ENCODE results near the gene CLCA2. TPM values are rescaled to one million over a fixed set of nuclear protein-coding genes. Genes with fewer than 3 reads are reported as not detected.

CLCA2 gene
- total and polyA plus RNA-seq, 7 experiments from 2014 or later, result not detected

DNA sequence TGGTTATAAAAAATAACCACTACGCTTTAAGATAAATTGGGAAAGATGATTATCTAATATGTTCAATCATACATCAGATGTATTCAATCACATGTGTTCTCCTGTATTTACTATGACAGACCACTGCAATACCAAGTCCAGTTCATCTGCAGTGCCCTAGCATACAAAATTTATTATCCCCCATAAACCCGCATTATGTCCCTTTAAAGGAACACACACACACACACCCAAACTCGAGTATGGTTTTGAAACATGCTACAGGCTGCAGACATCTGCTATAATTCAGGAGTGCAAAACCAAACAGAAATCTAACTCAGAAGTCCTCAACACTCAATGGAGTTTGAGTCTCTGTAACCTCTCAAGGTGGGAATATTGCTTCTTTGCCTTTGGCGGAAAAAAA is 42.7 kb upstream of the CLCA2 start:
- H3K4me3 Mint-ChIP-seq, result no peak overlapping the region
- Histone ChIP-seq H3K4me3 (ENCODE audit: low read length) (no peak overlapping the region), H3K36me3 (ENCODE audit: control insufficient read depth in 2 of 3, insufficient read depth in 3 of 3, low read length in 3 of 3) (peaks cover 0 to 7% (median 0%) of the 10 kb centered on the region in 3 experiments), H3K27me3 (ENCODE audit: control insufficient read depth in 2 of 2, insufficient read depth in 2 of 2, low read length in 2 of 2) (no peaks in the 10 kb centered on the region), H3K9me3 (ENCODE audit: control insufficient read depth in 2 of 3, low read length in 3 of 3) (peaks cover 0 to 5% (median 0%) of the 10 kb centered on the region in 3 experiments), H3K4me1 (ENCODE audit: control insufficient read depth in 2 of 2, insufficient read depth in 2 of 2, low read length in 2 of 2) (peaks cover 0 to 8% of the 10 kb centered on the region in 2 donors), H3K27ac (ENCODE audit: low read depth, low read length) (no peak overlapping the region)
- peaks cover 1 to 21% (median 16%) of the 10 kb centered on the region in 7 donors for H3K4me1 Mint-ChIP-seq
- ATAC-seq (no peak), DNase-seq (no peak)
- H3K36me3 Mint-ChIP-seq, result peaks cover 14 to 27% (median 26%) of the 10 kb centered on the region in 5 donors
- no peaks in the 10 kb centered on the region for H3K27me3 Mint-ChIP-seq
- no peak overlapping the region for H3K27ac Mint-ChIP-seq
- H3K9me3 Mint-ChIP-seq, result peaks cover 0 to 19% (median 0%) of the 10 kb centered on the region in 11 donors
- ChIA-PET CTCF (no interaction called here), POLR2A (no interaction called here)
- intact Hi-C loops (cut with micrococcal nuclease), result loop anchor here in 1 of 2 donors (2.0 to 5.0 kb wide), 2 partner anchors 584 to 1571 kb away; no protein-coding TSS in a partner anchor

DNA sequence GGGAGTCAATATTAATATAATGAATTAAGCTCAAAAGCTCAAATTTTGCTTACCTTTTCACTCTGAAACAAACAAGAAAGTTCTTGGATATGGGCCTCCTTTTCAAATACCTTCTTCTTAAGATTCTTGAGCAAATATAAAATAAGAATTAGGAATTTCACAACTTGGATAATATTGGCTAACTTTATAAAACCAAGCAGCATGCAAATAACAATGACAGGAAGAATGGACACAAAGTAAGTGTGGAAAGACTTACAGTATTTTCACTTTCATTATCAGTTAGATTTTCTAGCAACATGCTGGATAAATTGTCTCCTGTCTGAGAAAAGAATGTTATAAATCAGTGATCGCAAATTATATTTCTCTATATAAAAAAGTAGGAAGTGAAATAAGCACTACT is 41.1 kb upstream of the CLCA2 start:
- Mint-ChIP-seq H3K27ac (peak overlapping the region in 8 of 9 donors; percentile 29 to 71 (median 49)), H3K4me3 (peak overlapping the region in 8 of 10 donors; percentile 29 to 78 (median 54)), H3K36me3 (peaks cover 4 to 13% (median 9%) of the 10 kb centered on the region in 5 donors), H3K9me3 (peaks cover 0 to 6% (median 0%) of the 10 kb centered on the region in 11 donors), H3K27me3 (no peaks in the 10 kb centered on the region), H3K4me1 (peaks cover 1 to 28% (median 16%) of the 10 kb centered on the region in 7 donors)
- no peak for DNase-seq
- peaks cover 0 to 8% of the 10 kb centered on the region in 2 donors for H3K4me1 ChIP-seq (ENCODE audit: control insufficient read depth in 2 of 2, insufficient read depth in 2 of 2, low read length in 2 of 2)
- CTCF ChIA-PET, result interaction anchor here (0.6 to 1.0 kb wide), 3 partner anchors 116 to 321 kb away, joined by 3 read pairs; partner anchors contain the start of gene SH3GLB1
- no peaks in the 10 kb centered on the region for H3K9me3 ChIP-seq (ENCODE audit: control insufficient read depth in 2 of 3, low read length in 3 of 3)
- H3K27me3 ChIP-seq (ENCODE audit: control insufficient read depth in 2 of 2, insufficient read depth in 2 of 2, low read length in 2 of 2), result no peaks in the 10 kb centered on the region
- no peak overlapping the region for H3K4me3 ChIP-seq (ENCODE audit: low read length)
- POLR2A ChIA-PET, result interaction anchor here (0.9 to 1.3 kb wide), 2 partner anchors 13 to 322 kb away, joined by 3 to 4 read pairs; partner anchors contain the start of genes ODF2L and SH3GLB1
- intact Hi-C loops (cut with micrococcal nuclease), result loop anchor here in 1 of 2 donors (5.0 kb wide), 1 partner anchor 1569 kb away; no protein-coding TSS in a partner anchor
- peaks cover 0 to 2% (median 0%) of the 10 kb centered on the region in 3 experiments for H3K36me3 ChIP-seq (ENCODE audit: control insufficient read depth in 2 of 3, insufficient read depth in 3 of 3, low read length in 3 of 3)
- ATAC-seq, result no peak
- H3K27ac ChIP-seq (ENCODE audit: low read depth, low read length), result peak overlapping the region; percentile 49

DNA sequence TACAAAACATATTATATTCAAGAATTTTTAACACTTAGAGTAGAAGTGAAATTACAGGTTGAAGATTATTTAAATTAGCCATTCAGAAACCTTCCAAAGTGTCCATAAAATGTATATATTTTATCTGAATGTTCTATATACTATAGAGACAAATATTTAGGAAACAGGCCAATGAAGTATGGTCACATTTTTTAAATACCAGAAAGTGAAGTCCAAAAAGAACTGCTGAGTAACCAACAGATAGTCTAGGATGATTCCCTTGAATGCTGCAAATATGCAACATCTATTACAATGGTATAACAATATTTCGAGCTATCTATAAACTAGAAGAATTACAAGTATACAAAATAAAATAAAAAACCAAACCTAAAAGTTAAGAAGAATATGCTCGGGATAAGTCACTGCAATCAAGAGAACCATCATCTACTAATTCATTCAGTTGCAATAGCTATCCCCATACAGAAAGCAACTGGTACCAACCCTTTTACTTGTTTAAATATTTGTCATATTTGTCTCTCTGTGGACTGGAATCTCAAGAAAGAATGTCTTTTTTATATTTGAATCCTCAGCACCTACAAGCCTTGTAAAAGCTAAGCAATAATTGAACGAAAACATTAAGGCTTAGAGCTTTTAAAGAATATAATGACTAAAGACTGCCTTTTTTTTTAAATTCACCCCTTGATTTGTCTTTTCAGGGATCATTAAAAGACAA is 35.9 kb upstream of the CLCA2 start:
- Histone ChIP-seq H3K4me1 (ENCODE audit: control insufficient read depth in 2 of 2, insufficient read depth in 2 of 2, low read length in 2 of 2) (peaks cover 13 to 18% of the 10 kb centered on the region in 2 donors), H3K27ac (ENCODE audit: low read depth, low read length) (no peak overlapping the region), H3K36me3 (ENCODE audit: control insufficient read depth in 2 of 3, insufficient read depth in 3 of 3, low read length in 3 of 3) (no peaks in the 10 kb centered on the region), H3K4me3 (ENCODE audit: low read length) (no peak overlapping the region), H3K9me3 (ENCODE audit: control insufficient read depth in 2 of 3, low read length in 3 of 3) (no peaks in the 10 kb centered on the region), H3K27me3 (ENCODE audit: control insufficient read depth in 2 of 2, insufficient read depth in 2 of 2, low read length in 2 of 2) (no peaks in the 10 kb centered on the region)
- peaks cover 0 to 34% (median 0%) of the 10 kb centered on the region in 5 donors for H3K36me3 Mint-ChIP-seq
- intact Hi-C loops (cut with micrococcal nuclease), result loop anchor here (1.0 to 5.0 kb wide), 3 partner anchors 8 to 654 kb away; partner anchors contain the start of gene ODF2L (in 2 of the 2)
- H3K27me3 Mint-ChIP-seq, result no peaks in the 10 kb centered on the region
- POLR2A ChIA-PET, result interaction anchor here (0.6 to 1.5 kb wide), 3 partner anchors 8 to 318 kb away, joined by 3 to 6 read pairs (median 3); partner anchors contain the start of gene ODF2L
- no peak for DNase-seq
- no peak overlapping the region for H3K4me3 Mint-ChIP-seq
- peaks cover 23 to 53% (median 44%) of the 10 kb centered on the region in 7 donors for H3K4me1 Mint-ChIP-seq
- CTCF ChIA-PET, result interaction anchor here (0.7 to 0.8 kb wide), 3 partner anchors 8 to 114 kb away, joined by 3 to 4 read pairs (median 3); partner anchors contain the start of gene ODF2L
- H3K9me3 Mint-ChIP-seq, result peaks cover 0 to 8% (median 0%) of the 10 kb centered on the region in 11 donors
- H3K27ac Mint-ChIP-seq, result peak overlapping the region in 2 of 9 donors; percentile 8 to 92
- no peak for ATAC-seq

DNA sequence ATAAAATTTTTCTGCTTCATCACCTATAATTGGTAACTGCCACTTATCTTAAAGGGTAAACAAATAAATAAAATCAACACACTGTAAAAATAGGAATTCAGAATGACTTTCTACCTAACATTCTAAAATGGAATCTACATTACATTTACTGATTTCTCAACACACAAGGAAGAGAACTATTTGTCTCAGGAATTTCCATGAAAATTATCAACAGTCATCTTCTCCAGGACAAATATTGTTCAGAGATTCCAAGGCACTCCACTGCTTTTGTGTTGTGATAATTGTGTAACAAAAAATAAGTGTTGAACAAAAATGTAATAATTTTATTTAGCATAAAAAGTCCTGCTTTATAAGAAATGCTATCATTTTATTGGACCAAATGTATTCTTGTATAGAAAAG is 35.2 kb upstream of the CLCA2 start:
- DNase-seq, result no peak
- ATAC-seq, result no peak
- ChIA-PET POLR2A (no interaction called here), CTCF (interaction anchor here (0.7 to 0.8 kb wide), 3 partner anchors 9 to 113 kb away, joined by 3 read pairs; no protein-coding TSS in a partner anchor)
- peaks cover 13% of the 10 kb centered on the region in 2 donors for H3K4me1 ChIP-seq (ENCODE audit: control insufficient read depth in 2 of 2, insufficient read depth in 2 of 2, low read length in 2 of 2)
- Mint-ChIP-seq H3K4me3 (peak overlapping the region in 4 of 10 donors; percentile 65 to 78 (median 76)), H3K9me3 (peaks cover 0 to 8% (median 0%) of the 10 kb centered on the region in 11 donors), H3K27me3 (no peaks in the 10 kb centered on the region), H3K27ac (peak overlapping the region in 5 of 9 donors; percentile 84 to 99 (median 92)), H3K4me1 (peaks cover 23 to 57% (median 49%) of the 10 kb centered on the region in 7 donors), H3K36me3 (peaks cover 0 to 41% (median 0%) of the 10 kb centered on the region in 5 donors)
- H3K27me3 ChIP-seq (ENCODE audit: control insufficient read depth in 2 of 2, insufficient read depth in 2 of 2, low read length in 2 of 2), result no peaks in the 10 kb centered on the region
- peak overlapping the region; percentile 35 for H3K27ac ChIP-seq (ENCODE audit: low read depth, low read length)
- H3K36me3 ChIP-seq (ENCODE audit: control insufficient read depth in 2 of 3, insufficient read depth in 3 of 3, low read length in 3 of 3), result no peaks in the 10 kb centered on the region
- intact Hi-C loops (cut with micrococcal nuclease), result loop anchor here in 1 of 2 donors (1.0 to 5.0 kb wide), 3 partner anchors 8 to 654 kb away; partner anchors contain the start of gene ODF2L
- H3K4me3 ChIP-seq (ENCODE audit: low read length), result peak overlapping the region; percentile 14
- no peaks in the 10 kb centered on the region for H3K9me3 ChIP-seq (ENCODE audit: control insufficient read depth in 2 of 3, low read length in 3 of 3)

DNA sequence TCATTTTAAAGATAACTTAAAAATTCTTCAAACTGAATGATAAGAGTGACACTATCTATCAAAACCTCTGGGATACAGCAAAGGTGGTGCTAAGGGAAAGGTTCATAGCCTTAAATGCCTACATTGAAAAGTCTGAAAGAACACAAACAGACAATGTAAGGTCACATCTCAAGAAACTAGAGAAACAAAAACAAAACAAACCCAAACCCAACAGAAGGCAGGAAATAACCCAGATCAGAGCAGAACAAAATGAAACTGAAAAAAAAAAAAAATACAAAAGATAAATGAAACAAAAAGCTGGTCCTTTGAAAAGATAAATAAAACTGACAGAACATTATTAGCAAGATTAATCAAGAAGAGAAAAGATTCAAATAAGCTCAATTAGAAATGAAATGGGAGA is 34.7 kb upstream of the CLCA2 start:
- ChIA-PET POLR2A (interaction anchor here (0.6 kb wide), 2 partner anchors 535 to 706 kb away, joined by 3 read pairs; no protein-coding TSS in a partner anchor), CTCF (interaction anchor here (0.6 to 1.0 kb wide), 4 partner anchors 9 to 1444 kb away, joined by 3 read pairs; no protein-coding TSS in a partner anchor)
- DNase-seq (peak in 6 of 9 donors; percentile 16 to 58 (median 40)), ATAC-seq (peak; percentile 70)
- H3K4me1 Mint-ChIP-seq, result peaks cover 24 to 59% (median 52%) of the 10 kb centered on the region in 7 donors
- Histone ChIP-seq H3K27me3 (ENCODE audit: control insufficient read depth in 2 of 2, insufficient read depth in 2 of 2, low read length in 2 of 2) (no peaks in the 10 kb centered on the region), H3K36me3 (ENCODE audit: control insufficient read depth in 2 of 3, insufficient read depth in 3 of 3, low read length in 3 of 3) (no peaks in the 10 kb centered on the region), H3K4me3 (ENCODE audit: low read length) (peak overlapping the region; percentile 21), H3K9me3 (ENCODE audit: control insufficient read depth in 2 of 3, low read length in 3 of 3) (no peaks in the 10 kb centered on the region), H3K27ac (ENCODE audit: low read depth, low read length) (peak overlapping the region; percentile 35), H3K4me1 (ENCODE audit: control insufficient read depth in 2 of 2, insufficient read depth in 2 of 2, low read length in 2 of 2) (peaks cover 13% of the 10 kb centered on the region in 2 donors)
- peaks cover 0 to 8% (median 0%) of the 10 kb centered on the region in 11 donors for H3K9me3 Mint-ChIP-seq
- no peaks in the 10 kb centered on the region for H3K27me3 Mint-ChIP-seq
- intact Hi-C loops (cut with micrococcal nuclease), result loop anchor here in 1 of 2 donors (5.0 kb wide), 1 partner anchor 653 kb away; no protein-coding TSS in a partner anchor
- H3K4me3 Mint-ChIP-seq, result peak overlapping the region; percentile 26 to 80 (median 74)
- peaks cover 0 to 42% (median 0%) of the 10 kb centered on the region in 5 donors for H3K36me3 Mint-ChIP-seq
- H3K27ac Mint-ChIP-seq, result peak overlapping the region; percentile 46 to 99 (median 85)

DNA sequence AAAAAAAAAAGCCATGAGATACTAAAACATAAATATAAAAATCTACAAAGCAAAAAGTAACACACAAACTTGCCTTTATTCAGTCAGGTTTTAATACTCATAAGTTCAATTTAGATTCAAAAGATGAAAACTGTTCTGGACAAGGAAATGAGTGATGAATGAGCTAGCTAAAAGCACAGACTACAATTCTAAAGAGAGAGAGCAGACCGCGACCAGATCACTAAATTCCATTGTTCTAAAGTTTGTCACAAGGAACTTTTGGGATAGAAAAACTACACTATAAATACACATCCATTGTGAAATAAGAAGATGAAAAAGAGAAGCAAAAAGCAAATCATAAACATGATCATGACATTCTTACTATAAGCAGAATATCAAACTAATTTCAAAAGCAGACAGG is 29.6 kb upstream of the CLCA2 start:
- POLR2A ChIA-PET, result interaction anchor here (1.0 to 1.4 kb wide), 3 partner anchors 9 to 310 kb away, joined by 3 to 7 read pairs (median 5); partner anchors contain the start of gene SH3GLB1
- Mint-ChIP-seq H3K9me3 (peaks cover 0 to 8% (median 0%) of the 10 kb centered on the region in 11 donors), H3K4me3 (peak overlapping the region; percentile 42 to 100 (median 80)), H3K27me3 (no peaks in the 10 kb centered on the region), H3K4me1 (peaks cover 35 to 85% (median 73%) of the 10 kb centered on the region in 7 donors), H3K27ac (peak overlapping the region; percentile 23 to 99 (median 85)), H3K36me3 (peaks cover 0 to 39% (median 0%) of the 10 kb centered on the region in 5 donors)
- intact Hi-C loops (cut with micrococcal nuclease), result loop anchor here (5.0 to 10.0 kb wide), 3 partner anchors 1117 to 1960 kb away; partner anchors contain the start of gene BCL10 (in 1 of the 2)
- peaks cover 27 to 31% of the 10 kb centered on the region in 2 donors for H3K4me1 ChIP-seq (ENCODE audit: control insufficient read depth in 2 of 2, insufficient read depth in 2 of 2, low read length in 2 of 2)
- no peak for DNase-seq
- H3K9me3 ChIP-seq (ENCODE audit: control insufficient read depth in 2 of 3, low read length in 3 of 3), result no peaks in the 10 kb centered on the region
- H3K27me3 ChIP-seq (ENCODE audit: control insufficient read depth in 2 of 2, insufficient read depth in 2 of 2, low read length in 2 of 2), result no peaks in the 10 kb centered on the region
- no peak overlapping the region for H3K4me3 ChIP-seq (ENCODE audit: low read length)
- CTCF ChIA-PET, result interaction anchor here (0.6 to 1.4 kb wide), 5 partner anchors 10 to 293 kb away, joined by 3 to 4 read pairs (median 3); no protein-coding TSS in a partner anchor
- no peak for ATAC-seq
- no peak overlapping the region for H3K27ac ChIP-seq (ENCODE audit: low read depth, low read length)
- peaks cover 0 to 8% (median 0%) of the 10 kb centered on the region in 3 experiments for H3K36me3 ChIP-seq (ENCODE audit: control insufficient read depth in 2 of 3, insufficient read depth in 3 of 3, low read length in 3 of 3)

Data from naive thymus-derived CD4-positive, alpha-beta T cell (primary cell).